ENCODE measurements around the gene DPH7.
A peak's percentile ranks its signal among the peaks of the same experiment; 100 is the strongest.

The DPH7 gene

DNA sequence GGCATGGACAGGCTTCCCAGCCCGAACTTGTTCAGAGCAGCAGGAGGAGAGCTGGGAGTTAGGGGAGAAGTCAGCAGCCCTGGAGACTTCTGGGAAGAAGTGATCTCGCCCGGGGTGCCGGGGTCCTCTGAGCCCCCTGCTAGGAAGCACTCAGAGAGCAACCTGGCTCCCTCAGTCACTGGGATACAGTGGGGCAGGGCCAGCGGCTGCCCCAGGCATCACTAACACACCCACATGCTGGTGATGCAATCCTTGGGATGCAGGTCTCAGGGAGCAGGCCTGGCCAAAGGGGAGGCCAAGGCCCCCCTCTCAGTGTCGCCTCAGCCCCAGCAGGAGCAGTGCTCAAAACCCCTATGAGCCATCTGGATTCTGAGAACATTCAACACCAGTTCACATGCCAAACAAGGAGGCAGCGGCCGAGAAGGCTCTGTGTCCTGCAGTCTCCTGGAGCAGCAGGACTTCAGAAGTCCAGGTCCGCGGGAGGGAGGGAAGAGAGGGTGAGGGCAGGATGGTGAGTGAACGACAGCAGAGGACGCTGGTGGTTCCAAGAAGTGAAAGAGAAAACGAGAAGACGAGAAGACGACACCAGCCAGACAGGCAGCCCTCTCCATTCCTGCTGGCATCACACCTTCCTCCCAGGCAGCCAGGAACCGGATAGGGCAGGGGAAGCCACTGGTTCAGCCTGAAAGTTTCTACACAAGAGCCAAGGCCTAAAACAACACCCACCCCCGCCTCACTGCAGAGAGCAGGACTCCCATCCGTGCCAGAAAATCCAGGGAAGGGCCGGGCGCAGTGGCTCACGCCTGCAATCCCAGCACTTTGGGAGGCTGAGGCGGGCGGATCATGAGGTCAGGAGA, 30.8 kb downstream of the DPH7 start:
- TF ChIP-seq, protein P1, sequence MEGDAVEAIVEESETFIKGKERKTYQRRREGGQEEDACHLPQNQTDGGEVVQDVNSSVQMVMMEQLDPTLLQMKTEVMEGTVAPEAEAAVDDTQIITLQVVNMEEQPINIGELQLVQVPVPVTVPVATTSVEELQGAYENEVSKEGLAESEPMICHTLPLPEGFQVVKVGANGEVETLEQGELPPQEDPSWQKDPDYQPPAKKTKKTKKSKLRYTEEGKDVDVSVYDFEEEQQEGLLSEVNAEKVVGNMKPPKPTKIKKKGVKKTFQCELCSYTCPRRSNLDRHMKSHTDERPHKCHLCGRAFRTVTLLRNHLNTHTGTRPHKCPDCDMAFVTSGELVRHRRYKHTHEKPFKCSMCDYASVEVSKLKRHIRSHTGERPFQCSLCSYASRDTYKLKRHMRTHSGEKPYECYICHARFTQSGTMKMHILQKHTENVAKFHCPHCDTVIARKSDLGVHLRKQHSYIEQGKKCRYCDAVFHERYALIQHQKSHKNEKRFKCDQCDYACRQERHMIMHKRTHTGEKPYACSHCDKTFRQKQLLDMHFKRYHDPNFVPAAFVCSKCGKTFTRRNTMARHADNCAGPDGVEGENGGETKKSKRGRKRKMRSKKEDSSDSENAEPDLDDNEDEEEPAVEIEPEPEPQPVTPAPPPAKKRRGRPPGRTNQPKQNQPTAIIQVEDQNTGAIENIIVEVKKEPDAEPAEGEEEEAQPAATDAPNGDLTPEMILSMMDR (conservative IDR thresholded peaks at IDR 0.05): no peak
- H3K27ac ChIP-seq: peak overlapping the region; percentile 95

DNA sequence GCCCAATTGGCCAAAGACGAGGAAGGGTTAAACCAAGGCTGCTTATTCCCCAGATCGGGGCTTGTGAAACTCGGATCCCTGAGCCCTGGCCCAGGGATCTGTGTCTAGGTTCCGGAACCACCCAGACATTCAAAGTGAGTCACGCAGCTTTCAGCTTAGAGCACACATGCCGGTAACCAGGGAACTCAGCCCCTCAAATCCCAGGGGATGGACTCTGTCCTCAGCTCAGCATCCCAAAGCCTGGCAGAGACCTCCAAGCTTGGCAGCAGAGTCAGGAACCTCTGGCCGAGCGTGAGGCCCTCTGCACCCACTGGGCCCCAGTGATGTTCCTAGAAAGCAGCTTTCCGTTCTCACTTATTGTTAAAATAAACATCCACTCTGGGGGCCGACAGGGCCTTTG, 33.6 kb downstream of the DPH7 start:
- no peak overlapping the region for H3K27ac ChIP-seq
- TF ChIP-seq, protein P1 (conservative IDR thresholded peaks at IDR 0.05): no peak

DNA sequence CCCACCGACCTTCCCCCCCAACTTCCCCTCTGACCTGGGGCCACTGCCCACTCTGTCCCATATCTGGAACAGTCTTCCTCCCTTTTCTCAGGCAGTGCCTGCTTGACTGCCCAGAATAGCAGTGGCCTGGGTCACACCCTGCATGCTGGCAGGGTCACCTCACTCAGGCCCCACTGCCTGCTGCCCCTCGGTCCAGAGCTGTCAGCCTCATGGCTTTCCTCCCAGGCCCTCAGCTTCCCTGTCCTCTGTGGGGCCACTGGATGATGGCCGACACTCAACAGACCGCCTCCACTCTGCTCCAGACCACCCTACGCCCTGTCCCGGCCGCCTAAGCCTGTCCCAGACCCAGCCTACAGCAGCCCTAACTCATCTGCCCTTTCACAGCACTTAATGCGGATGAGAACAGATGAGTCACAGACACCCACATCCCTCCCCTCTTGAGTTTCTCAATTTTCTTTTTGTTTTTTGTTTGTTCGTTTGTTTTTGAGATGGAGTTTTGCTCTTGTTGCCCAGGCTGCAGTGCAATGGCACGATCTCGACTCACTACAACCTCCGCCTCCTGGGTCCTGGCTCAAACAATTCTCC, 34.5 kb downstream of the DPH7 start:
- no peak overlapping the region for H3K27ac ChIP-seq
- TF ChIP-seq, protein P1 (conservative IDR thresholded peaks at IDR 0.05): no peak

DNA sequence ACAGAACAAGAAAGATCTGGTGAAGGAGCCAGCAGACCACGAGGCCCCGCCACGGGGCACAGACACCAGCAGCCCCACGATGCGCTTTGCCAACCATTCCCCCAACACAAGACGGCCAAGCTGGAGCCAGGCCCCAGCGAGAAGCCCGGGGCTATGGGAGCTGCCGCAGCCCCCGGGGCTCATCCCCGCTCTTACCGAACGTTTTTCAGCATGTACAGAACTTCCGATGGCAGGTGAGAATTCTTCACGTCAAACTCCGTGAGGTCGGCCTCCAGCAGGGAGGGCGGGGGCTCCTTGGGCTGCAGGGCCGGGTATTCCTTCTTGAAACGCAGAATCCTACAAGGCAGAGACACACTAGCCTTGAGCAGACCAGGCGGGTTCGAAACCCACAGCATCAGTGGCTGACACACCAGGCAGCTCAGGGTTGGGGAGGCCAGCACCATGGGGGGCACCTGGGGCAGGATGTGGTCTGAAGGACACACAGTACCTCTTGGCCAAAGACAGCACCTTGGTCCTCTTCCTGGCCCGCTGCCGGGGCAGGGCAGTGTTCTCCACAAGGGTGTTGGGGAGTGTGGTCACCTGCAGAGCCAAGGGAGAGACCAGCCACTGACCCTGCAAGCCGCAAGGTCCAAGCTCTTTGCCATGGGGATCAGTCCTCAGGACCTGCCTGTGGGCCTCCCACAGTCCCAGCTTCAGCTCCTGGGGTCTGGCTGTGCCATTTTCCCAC, 35.3 kb downstream of the DPH7 start:
- no peak overlapping the region for H3K27ac ChIP-seq
- TF ChIP-seq, protein P1 (conservative IDR thresholded peaks at IDR 0.05): no peak

DNA sequence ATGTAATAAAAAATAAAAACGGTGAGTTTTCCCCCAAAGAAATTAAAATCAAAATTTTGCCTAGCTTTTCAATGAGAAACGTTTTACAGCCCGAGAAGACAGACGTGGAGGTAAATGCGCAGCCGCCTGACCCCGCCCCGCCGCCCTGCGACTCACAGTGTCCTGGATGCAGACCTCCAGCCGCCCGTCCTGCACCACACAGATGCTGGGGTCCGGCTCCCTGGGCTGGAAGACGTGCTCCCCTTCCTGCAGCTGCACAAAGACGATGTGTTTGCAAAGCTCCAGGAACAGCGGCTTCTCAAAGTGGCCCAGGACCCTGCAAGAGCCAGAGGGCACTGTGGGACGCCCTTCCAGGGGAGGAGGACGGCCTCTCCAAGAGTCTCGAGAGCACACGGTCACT, 36.2 kb downstream of the DPH7 start:
- TF ChIP-seq, protein P1 (conservative IDR thresholded peaks at IDR 0.05): no peak
- H3K27ac ChIP-seq: no peak overlapping the region

DNA sequence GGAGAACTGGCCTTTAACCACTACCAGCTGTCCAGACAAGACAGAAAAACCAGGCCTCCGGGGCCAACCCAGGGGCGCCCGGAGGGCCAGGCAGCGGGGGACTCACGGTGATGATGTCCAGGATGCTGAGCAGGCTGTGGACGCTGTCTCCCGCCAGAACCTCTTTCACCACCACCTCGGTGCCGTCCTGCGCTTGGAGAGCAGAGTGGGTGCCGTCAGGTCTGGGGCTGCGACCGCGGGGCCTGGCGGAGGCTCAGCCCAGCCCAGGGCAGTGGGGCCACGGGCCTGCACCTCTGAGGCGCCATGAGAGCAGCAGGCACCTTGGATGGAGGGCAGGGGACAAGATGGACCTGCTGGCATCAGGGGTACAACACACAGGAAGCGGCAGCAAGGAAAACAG, 38.2 kb downstream of the DPH7 start:
- H3K27ac ChIP-seq: no peak overlapping the region
- TF ChIP-seq, protein P1 (conservative IDR thresholded peaks at IDR 0.05): no peak

DNA sequence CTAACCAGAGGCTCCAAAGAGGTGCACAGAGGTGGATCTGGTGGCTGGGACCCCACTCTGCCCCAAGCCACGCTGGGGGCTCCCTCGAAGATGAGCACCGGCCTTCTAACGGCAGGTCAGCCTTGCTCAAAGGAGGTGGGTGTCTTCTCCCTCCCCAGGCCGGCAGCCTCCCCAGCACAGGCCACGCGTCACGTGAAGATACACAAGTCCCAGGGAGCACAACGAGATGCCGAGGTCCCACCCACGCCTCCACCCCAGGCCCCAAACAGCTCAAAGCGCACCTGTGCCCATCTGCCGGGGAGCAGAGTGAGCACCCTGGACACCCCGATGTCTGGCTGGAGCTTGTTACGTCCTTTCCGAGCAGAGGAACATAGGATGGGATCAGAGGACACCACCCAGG, 40.7 kb downstream of the DPH7 start:
- TF ChIP-seq, protein P1 (conservative IDR thresholded peaks at IDR 0.05): no peak
- H3K27ac ChIP-seq: no peak overlapping the region

DNA sequence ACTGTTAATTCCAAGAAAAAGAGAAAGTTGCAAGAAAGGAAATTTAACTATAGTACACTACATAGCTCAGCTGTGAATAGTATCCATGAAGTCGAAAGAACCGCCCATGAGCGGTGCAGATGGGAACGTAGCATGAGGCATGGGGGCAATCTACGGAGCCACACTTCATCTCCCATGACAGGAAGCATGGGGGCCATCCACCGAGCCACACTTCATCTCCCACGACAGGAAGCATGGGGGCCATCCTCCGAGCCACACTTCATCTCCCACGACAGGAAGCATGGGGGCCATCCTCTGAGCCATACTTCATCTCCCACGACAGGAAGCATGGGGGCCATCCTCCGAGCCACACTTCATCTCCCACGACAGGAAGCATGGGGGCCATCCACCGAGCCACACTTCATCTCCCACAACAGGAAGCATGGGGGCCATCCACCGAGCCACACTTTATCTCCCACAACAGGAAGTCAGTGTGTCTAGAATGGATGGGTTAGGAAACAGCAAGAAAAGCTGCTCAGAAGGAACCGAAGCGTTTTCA, 42.1 kb downstream of the DPH7 start:
- H3K27ac ChIP-seq: peak overlapping the region; percentile 87
